OCI-LY3 (cell line): ENCODE measurements around the gene KRTAP10-9.

Experiments used
- EZH2phosphoT487 ChIP-seq: fragments of 200-600 bp; shearing (Covaris generic); IDR thresholded peaks from 2 replicates; pipeline ENCODE4 v1.6.1; 2018; ENCODE audit warnings: antibody characterized with exemption, mixed run types, low read depth
- TF ChIP-seq, protein P1 (sequence below): fragments of 200-600, 300-600 bp; sonication (generic); IDR thresholded peaks from 2 replicates; pipeline ENCODE4 v1.5.1; 2014; ENCODE audit warnings: antibody characterized with exemption, low read length, low read depth

DNA sequence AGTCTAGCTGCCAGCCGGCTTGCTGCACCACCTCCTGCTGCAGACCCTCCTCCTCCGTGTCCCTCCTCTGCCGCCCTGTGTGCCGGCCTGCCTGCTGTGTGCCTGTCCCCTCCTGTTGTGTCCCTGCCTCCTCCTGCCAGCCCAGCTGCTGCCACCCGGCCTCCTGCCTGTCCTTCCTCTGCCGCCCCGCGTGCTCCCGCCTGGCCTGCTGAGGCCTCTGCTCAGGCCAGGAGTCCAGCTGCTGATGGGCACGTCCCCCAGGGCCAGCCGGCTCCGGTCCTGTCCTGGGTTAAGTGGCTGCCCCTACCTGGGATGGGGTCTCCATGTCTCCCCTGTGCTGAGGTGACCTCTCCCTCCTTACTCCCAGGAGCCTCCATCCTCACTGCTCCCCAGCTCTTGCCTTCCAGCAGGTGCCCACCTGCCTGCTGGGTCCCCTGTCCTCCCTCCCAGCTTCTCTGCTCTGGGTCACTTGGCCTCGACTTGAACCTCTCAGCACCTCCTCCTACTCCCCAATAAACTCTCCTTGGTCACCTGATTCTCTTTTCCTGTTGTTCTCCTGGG lies 14.1 kb upstream of the KRTAP10-9 start:
- TF ChIP-seq, protein P1, sequence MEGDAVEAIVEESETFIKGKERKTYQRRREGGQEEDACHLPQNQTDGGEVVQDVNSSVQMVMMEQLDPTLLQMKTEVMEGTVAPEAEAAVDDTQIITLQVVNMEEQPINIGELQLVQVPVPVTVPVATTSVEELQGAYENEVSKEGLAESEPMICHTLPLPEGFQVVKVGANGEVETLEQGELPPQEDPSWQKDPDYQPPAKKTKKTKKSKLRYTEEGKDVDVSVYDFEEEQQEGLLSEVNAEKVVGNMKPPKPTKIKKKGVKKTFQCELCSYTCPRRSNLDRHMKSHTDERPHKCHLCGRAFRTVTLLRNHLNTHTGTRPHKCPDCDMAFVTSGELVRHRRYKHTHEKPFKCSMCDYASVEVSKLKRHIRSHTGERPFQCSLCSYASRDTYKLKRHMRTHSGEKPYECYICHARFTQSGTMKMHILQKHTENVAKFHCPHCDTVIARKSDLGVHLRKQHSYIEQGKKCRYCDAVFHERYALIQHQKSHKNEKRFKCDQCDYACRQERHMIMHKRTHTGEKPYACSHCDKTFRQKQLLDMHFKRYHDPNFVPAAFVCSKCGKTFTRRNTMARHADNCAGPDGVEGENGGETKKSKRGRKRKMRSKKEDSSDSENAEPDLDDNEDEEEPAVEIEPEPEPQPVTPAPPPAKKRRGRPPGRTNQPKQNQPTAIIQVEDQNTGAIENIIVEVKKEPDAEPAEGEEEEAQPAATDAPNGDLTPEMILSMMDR = no peak
- no peak for TF ChIP-seq EZH2phosphoT487
